Measurements from ENCODE around the gene HDAC9.

DNA sequence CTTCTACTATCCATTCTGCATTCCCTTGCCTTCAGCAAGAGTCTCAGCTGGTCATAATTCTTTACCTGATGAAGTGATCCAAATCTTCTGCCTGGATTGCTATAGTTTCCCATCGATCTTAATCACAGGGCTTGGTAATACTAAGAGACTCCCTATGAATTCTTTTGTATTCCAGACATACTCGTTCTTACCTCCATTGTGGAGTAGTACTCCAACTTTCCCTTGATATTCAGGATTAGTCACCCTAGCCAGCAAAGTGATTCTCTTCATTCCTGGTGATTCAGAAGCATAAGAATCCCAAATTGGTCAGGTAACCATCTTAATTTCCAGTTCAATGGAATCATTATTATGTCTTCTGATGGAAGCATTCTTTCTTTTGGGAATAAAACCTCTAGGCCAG is 525.2 kb downstream of the HDAC9 start:
- TF ChIP-seq, protein P1, sequence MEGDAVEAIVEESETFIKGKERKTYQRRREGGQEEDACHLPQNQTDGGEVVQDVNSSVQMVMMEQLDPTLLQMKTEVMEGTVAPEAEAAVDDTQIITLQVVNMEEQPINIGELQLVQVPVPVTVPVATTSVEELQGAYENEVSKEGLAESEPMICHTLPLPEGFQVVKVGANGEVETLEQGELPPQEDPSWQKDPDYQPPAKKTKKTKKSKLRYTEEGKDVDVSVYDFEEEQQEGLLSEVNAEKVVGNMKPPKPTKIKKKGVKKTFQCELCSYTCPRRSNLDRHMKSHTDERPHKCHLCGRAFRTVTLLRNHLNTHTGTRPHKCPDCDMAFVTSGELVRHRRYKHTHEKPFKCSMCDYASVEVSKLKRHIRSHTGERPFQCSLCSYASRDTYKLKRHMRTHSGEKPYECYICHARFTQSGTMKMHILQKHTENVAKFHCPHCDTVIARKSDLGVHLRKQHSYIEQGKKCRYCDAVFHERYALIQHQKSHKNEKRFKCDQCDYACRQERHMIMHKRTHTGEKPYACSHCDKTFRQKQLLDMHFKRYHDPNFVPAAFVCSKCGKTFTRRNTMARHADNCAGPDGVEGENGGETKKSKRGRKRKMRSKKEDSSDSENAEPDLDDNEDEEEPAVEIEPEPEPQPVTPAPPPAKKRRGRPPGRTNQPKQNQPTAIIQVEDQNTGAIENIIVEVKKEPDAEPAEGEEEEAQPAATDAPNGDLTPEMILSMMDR (IDR thresholded peaks at IDR 0.05), result no peak
- TF ChIP-seq POLR2AphosphoS5 (IDR thresholded peaks at IDR 0.05; ENCODE audit: low read depth, low read length) (no peak), TCF7L2 (IDR thresholded peaks at IDR 0.05; ENCODE audit: low read depth, low read length) (no peak)
